ENCODE data around the gene GSTM2. TPM values are rescaled to one million over a fixed set of nuclear protein-coding genes. Genes with fewer than 3 reads are reported as not detected.
A peak's percentile ranks its signal among the peaks of the same experiment; 100 is the strongest.

GSTM2 gene
- total RNA-seq, 1 experiment from 2014 or later = 47.3 TPM

GRCh38 chr1:109634292-109634691 is 33.6 kb upstream of the GSTM2 start:
- Histone ChIP-seq H3K36me3 (ENCODE audit: insufficient read depth, low read length, poor library complexity, severe bottlenecking) (peaks cover 19% of the 10 kb centered on the region), H3K9me3 (ENCODE audit: low read depth, low read length, poor library complexity, severe bottlenecking) (no peaks in the 10 kb centered on the region), H3K27me3 (replicated peaks; ENCODE audit: insufficient read depth, low read depth, low read length, poor library complexity) (no peaks in the 10 kb centered on the region), H3K27ac (ENCODE audit: low read depth, low read length, poor library complexity, severe bottlenecking) (peak overlapping the region; percentile 33), H3K4me3 (ENCODE audit: low read depth, low read length, poor library complexity, severe bottlenecking) (no peak overlapping the region), H3K4me1 (ENCODE audit: insufficient read depth, low read length, poor library complexity, severe bottlenecking) (peaks cover 40% of the 10 kb centered on the region)
- ChIA-PET CTCF (no interaction called here), POLR2A (ENCODE audit: low non-redundant PET) (no interaction called here)
- TF ChIP-seq EZH2 (IDR thresholded peaks at IDR 0.05; ENCODE audit: borderline replicate concordance, low read depth, low read length, poor library complexity, severe bottlenecking) = no peak
- TF ChIP-seq CTCF (conservative IDR thresholded peaks at IDR 0.05; ENCODE audit: low read depth, low read length) = no peak
- no peak for DNase-seq (ENCODE audit: low spot score)
- no TSS peak for BruUV-seq (replicated peaks)
- intact Hi-C loops (cut with micrococcal nuclease; ENCODE audit: unreplicated experiment) = no loop called here

- H3K27ac ChIP-seq (ENCODE audit: low read depth, low read length, poor library complexity, severe bottlenecking) = peak overlapping the region; percentile 52
- peaks cover 12% of the 10 kb centered on the region for H3K36me3 ChIP-seq (ENCODE audit: insufficient read depth, low read length, poor library complexity, severe bottlenecking)
- ChIA-PET POLR2A (ENCODE audit: low non-redundant PET) (no interaction called here), CTCF (no interaction called here)
- no peaks in the 10 kb centered on the region for H3K9me3 ChIP-seq (ENCODE audit: low read depth, low read length, poor library complexity, severe bottlenecking)
- H3K4me3 ChIP-seq (ENCODE audit: low read depth, low read length, poor library complexity, severe bottlenecking) = no peak overlapping the region
- H3K27me3 ChIP-seq (replicated peaks; ENCODE audit: insufficient read depth, low read depth, low read length, poor library complexity) = no peaks in the 10 kb centered on the region
- DNase-seq (ENCODE audit: low spot score) = no peak
- peaks cover 43% of the 10 kb centered on the region for H3K4me1 ChIP-seq (ENCODE audit: insufficient read depth, low read length, poor library complexity, severe bottlenecking)
- BruUV-seq (replicated peaks) = no TSS peak
- intact Hi-C loops (cut with micrococcal nuclease; ENCODE audit: unreplicated experiment) = no loop called here
- TF ChIP-seq CTCF (conservative IDR thresholded peaks at IDR 0.05; ENCODE audit: low read depth, low read length) (no peak), EZH2 (IDR thresholded peaks at IDR 0.05; ENCODE audit: borderline replicate concordance, low read depth, low read length, poor library complexity, severe bottlenecking) (no peak)
These were observed 32.8 kb upstream of the GSTM2 start for GRCh38 chr1:109634771-109635750.

GRCh38 chr1:109635862-109636200 is 32.0 kb upstream of the GSTM2 start:
- BruUV-seq (replicated peaks) = no TSS peak
- CTCF ChIA-PET = no interaction called here

More at GRCh38 chr1:109635862-109636200, 32.0 kb upstream of the GSTM2 start:
- H3K27ac ChIP-seq (ENCODE audit: low read depth, low read length, poor library complexity, severe bottlenecking) = peak overlapping the region; percentile 52
- H3K4me1 ChIP-seq (ENCODE audit: insufficient read depth, low read length, poor library complexity, severe bottlenecking) = peaks cover 44% of the 10 kb centered on the region
- intact Hi-C loops (cut with micrococcal nuclease; ENCODE audit: unreplicated experiment) = no loop called here
- POLR2A ChIA-PET (ENCODE audit: low non-redundant PET) = no interaction called here
- no peaks in the 10 kb centered on the region for H3K9me3 ChIP-seq (ENCODE audit: low read depth, low read length, poor library complexity, severe bottlenecking)
- no peaks in the 10 kb centered on the region for H3K27me3 ChIP-seq (replicated peaks; ENCODE audit: insufficient read depth, low read depth, low read length, poor library complexity)
- H3K4me3 ChIP-seq (ENCODE audit: low read depth, low read length, poor library complexity, severe bottlenecking) = no peak overlapping the region
- DNase-seq (ENCODE audit: low spot score) = no peak
- H3K36me3 ChIP-seq (ENCODE audit: insufficient read depth, low read length, poor library complexity, severe bottlenecking) = peaks cover 7% of the 10 kb centered on the region
- no peak for TF ChIP-seq EZH2 (IDR thresholded peaks at IDR 0.05; ENCODE audit: borderline replicate concordance, low read depth, low read length, poor library complexity, severe bottlenecking)
- no peak for TF ChIP-seq CTCF (conservative IDR thresholded peaks at IDR 0.05; ENCODE audit: low read depth, low read length)
